H9 (cell line): Measurements from ENCODE around the gene TUFT1. TPM values are rescaled to one million over a fixed set of nuclear protein-coding genes. Genes with fewer than 3 reads are reported as not detected.

Experiments
- DNase-seq: peaks from one replicate; pipeline ENCODE4 v3.0.0-alpha.2; 2017
- H2AFZ ChIP-seq: one replicate; pipeline ENCODE4 v1.6.1; 2013; ENCODE audit warnings: mild to moderate bottlenecking, low read length, control low read depth, moderate library complexity
- H2AK5ac ChIP-seq: 2 replicates; pipeline ENCODE4 v1.6.1; 2013; ENCODE audit warnings: low read length, control low read depth, mixed read lengths; ENCODE audit not compliant: insufficient read length
- H2BK120ac ChIP-seq: one replicate; pipeline ENCODE4 v1.6.1; 2013; ENCODE audit warnings: low read depth, mild to moderate bottlenecking, low read length, control low read depth, inconsistent platforms; ENCODE audit not compliant: poor library complexity, severe bottlenecking
- H2BK12ac ChIP-seq: 2 replicates; pipeline ENCODE4 v1.6.1; 2013; ENCODE audit warnings: low read length, control low read depth, mixed read lengths, low read depth; ENCODE audit not compliant: insufficient read length
- H2BK15ac ChIP-seq: 2 replicates; pipeline ENCODE4 v1.6.1; 2013; ENCODE audit warnings: low read depth, low read length, control low read depth
- H2BK20ac ChIP-seq: one replicate; pipeline ENCODE4 v1.6.1; 2013; ENCODE audit warnings: low read depth, mild to moderate bottlenecking, low read length, control low read depth, inconsistent platforms; ENCODE audit not compliant: poor library complexity, severe bottlenecking
- H2BK5ac ChIP-seq: 2 replicates; pipeline ENCODE4 v1.6.1; 2013; ENCODE audit warnings: low read length, control low read depth, mixed read lengths; ENCODE audit not compliant: insufficient read length
- H3K14ac ChIP-seq: 2 replicates; pipeline ENCODE4 v1.6.1; 2013; ENCODE audit warnings: low read length, control low read depth; ENCODE audit not compliant: insufficient read depth
- H3K18ac ChIP-seq: 2 replicates; pipeline ENCODE4 v1.6.1; 2013; ENCODE audit warnings: low read depth, mild to moderate bottlenecking, mixed read lengths, low read length, control low read depth; ENCODE audit not compliant: insufficient read length
- H3K23ac ChIP-seq: 2 replicates; pipeline ENCODE4 v1.6.1; 2013; ENCODE audit warnings: low read length, control low read depth, mixed read lengths, low read depth; ENCODE audit not compliant: insufficient read length
- H3K23me2 ChIP-seq: 2 replicates; pipeline ENCODE4 v1.6.1; 2013; ENCODE audit warnings: low read depth, mild to moderate bottlenecking, mixed read lengths, low read length, control low read depth; ENCODE audit not compliant: insufficient read length, poor library complexity, severe bottlenecking
- H3K27ac ChIP-seq: 2 replicates; pipeline ENCODE4 v1.5.1; 2013; ENCODE audit warnings: low read length, control low read depth, mixed read lengths, low read depth; ENCODE audit not compliant: insufficient read length
- H3K27me3 ChIP-seq: 2 replicates; pipeline ENCODE4 v1.6.1; 2013; ENCODE audit warnings: low read length, control low read depth, inconsistent platforms; ENCODE audit not compliant: insufficient read depth
- H3K4ac ChIP-seq: 2 replicates; pipeline ENCODE4 v1.6.1; 2013; ENCODE audit warnings: low read depth, mild to moderate bottlenecking, control low read depth, inconsistent platforms, low read length, moderate library complexity
- H3K4me1 ChIP-seq: 2 replicates; pipeline ENCODE4 v1.6.1; 2013; ENCODE audit warnings: low read length, control low read depth, inconsistent platforms; ENCODE audit not compliant: insufficient read depth
- H3K4me2 ChIP-seq: 2 replicates; pipeline ENCODE4 v1.6.1; 2013; ENCODE audit warnings: low read length, control low read depth, mixed read lengths; ENCODE audit not compliant: insufficient read length, insufficient read depth
- H3K56ac ChIP-seq: 2 replicates; pipeline ENCODE4 v1.6.1; 2013; ENCODE audit warnings: low read depth, mild to moderate bottlenecking, mixed read lengths, low read length, control low read depth; ENCODE audit not compliant: insufficient read length
- H3K79me1 ChIP-seq: 2 replicates; pipeline ENCODE4 v1.6.1; 2013; ENCODE audit warnings: low read depth, mild to moderate bottlenecking, moderate library complexity, low read length, control low read depth, inconsistent platforms; ENCODE audit not compliant: insufficient read depth, poor library complexity, severe bottlenecking
- H3K79me2 ChIP-seq: 2 replicates; pipeline ENCODE4 v1.6.1; 2013; ENCODE audit warnings: low read length, control low read depth, inconsistent platforms; ENCODE audit not compliant: insufficient read depth
- H3K9ac ChIP-seq: 2 replicates; pipeline ENCODE4 v1.6.1; 2013; ENCODE audit warnings: low read length, control low read depth, mixed read lengths; ENCODE audit not compliant: insufficient read length; ENCODE audit errors: extremely low read depth
- H3K9me3 ChIP-seq: one replicate; pipeline ENCODE4 v1.6.1; 2013; ENCODE audit warnings: low read depth, low read length, inconsistent platforms; ENCODE audit not compliant: control insufficient read depth
- H3T11ph ChIP-seq: one replicate; pipeline ENCODE4 v1.6.1; 2013; ENCODE audit warnings: mild to moderate bottlenecking, low read length, control low read depth, inconsistent platforms
- H4K20me1 ChIP-seq: one replicate; pipeline ENCODE4 v1.6.1; 2013; ENCODE audit not compliant: control insufficient read depth, insufficient read length, insufficient read depth
- H4K5ac ChIP-seq: 2 replicates; pipeline ENCODE4 v1.6.1; 2013; ENCODE audit warnings: low read depth, mild to moderate bottlenecking, mixed read lengths, low read length, control low read depth; ENCODE audit not compliant: insufficient read length
- H4K8ac ChIP-seq: replicated peaks from 2 replicates; pipeline ENCODE4 v1.6.1; 2013; ENCODE audit warnings: low read length, control low read depth, mixed read lengths, low read depth; ENCODE audit not compliant: insufficient read length
- H4K91ac ChIP-seq: 2 replicates; pipeline ENCODE4 v1.6.1; 2013; ENCODE audit warnings: low read depth, mild to moderate bottlenecking, moderate library complexity, mixed read lengths, low read length, control low read depth; ENCODE audit not compliant: insufficient read length
- H3K27ac Mint-ChIP-seq, 3 experiments: 2 replicates in 2 of 3; 3 replicates in 1 of 3; pipeline ENCODE4 v1.8.0; 2020 to 2021; ENCODE audit warnings: mixed read lengths in 3 of 3, mild to moderate bottlenecking in 1 of 3, moderate library complexity in 1 of 3
- H3K27me3 Mint-ChIP-seq: 2 replicates; pipeline ENCODE4 v1.8.0; 2021; ENCODE audit warnings: low read depth, mild to moderate bottlenecking, moderate library complexity, mixed read lengths
- H3K36me3 Mint-ChIP-seq, 3 experiments: 2 replicates in 2 of 3; 3 replicates in 1 of 3; pipeline ENCODE4 v1.8.0; 2020 to 2021; ENCODE audit warnings: low read depth in 3 of 3, mixed read lengths in 3 of 3; ENCODE audit not compliant: insufficient read depth in 1 of 3
- H3K4me1 Mint-ChIP-seq, 2 experiments: 2 replicates each; pipeline ENCODE4 v1.8.0; 2020; ENCODE audit warnings: mixed read lengths in 2 of 2
- H3K4me3 Mint-ChIP-seq, 2 experiments: 2 replicates in 1 of 2; 3 replicates in 1 of 2; pipeline ENCODE4 v1.8.0; 2020 to 2021; ENCODE audit warnings: mild to moderate bottlenecking in 2 of 2, mixed read lengths in 2 of 2, moderate library complexity in 1 of 2
- H3K9me3 Mint-ChIP-seq, 2 experiments: 2 replicates in 1 of 2; 3 replicates in 1 of 2; pipeline ENCODE4 v1.8.0; 2020; ENCODE audit warnings: mild to moderate bottlenecking in 2 of 2, mixed read lengths in 2 of 2, moderate library complexity in 1 of 2
- WGBS: extraction: QIAGEN DNeasy Blood & Tissue Kit; methylation state at CpG from one replicate; pipeline ENCODE4 v1.1.7; 2013; ENCODE audit warnings: missing lambda C conversion rate, low lambda C conversion rate, mixed read lengths; ENCODE audit not compliant: insufficient read length; ENCODE audit errors: extremely low coverage; 5-methylcytosine and 5-hydroxymethylcytosine counted together
- total RNA-seq: library from RNA; stranded (reverse); gene quantifications from 2 replicates; pipeline ENCODE4 v1.2.1, GENCODE V29; 2021
- TF ChIP-seq, protein P1 (sequence below): fragments of 200-600 bp; sonication (generic); conservative IDR thresholded peaks from 3 replicates; pipeline ENCODE4 v1.8.0; 2021; ENCODE audit warnings: antibody characterized with exemption, mild to moderate bottlenecking

TUFT1 gene
- total RNA-seq, 1 experiment from 2014 or later, result 6.2 TPM

DNA sequence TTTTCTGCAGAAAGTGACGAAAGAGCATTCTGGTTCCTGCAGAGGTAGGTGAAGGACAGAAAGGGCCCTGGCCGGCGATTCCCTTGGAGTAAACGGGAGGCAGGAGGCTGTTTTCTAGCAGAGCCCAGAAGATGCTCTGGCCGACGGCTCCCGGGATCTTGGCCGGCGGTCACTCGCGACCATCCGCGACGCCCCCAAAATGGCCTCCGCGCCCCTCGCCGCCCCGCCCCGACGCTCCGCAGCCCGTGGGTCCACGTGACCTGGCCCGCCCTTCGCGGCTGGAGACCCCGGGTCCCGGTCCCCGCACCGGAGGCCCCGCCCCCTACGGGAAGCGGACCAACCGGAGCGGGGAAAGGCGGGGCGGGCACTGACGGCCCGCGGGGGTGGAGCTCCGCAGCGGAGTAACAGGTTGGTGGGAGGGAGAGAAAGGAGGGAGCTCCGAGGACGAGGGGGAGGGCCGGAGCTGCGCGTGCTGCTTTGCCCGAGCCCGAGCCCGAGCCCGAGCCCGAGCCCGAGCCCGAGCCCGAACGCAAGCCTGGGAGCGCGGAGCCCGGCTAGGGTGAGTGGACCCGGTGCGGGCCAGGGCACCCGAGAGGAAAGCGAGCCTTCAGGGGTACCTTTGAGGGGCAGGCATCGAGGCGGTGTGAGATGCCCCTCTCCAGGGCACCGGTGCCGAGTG lies 29.0 kb upstream of the TUFT1 start, which contains the start of gene CGN:
TSS of gene CGN (plus strand) at position 431 of the 679 bp plus-strand sequence. CDS start 7,133 bp downstream, outside the sequence.
- no peaks in the 10 kb centered on the region for H3K9me3 ChIP-seq
- H2BK120ac ChIP-seq, result no peak within 1 kb of the TSS
- peak within 1 kb of the TSS; percentile 83 for H3K18ac ChIP-seq
- no peak within 1 kb of the TSS for H2AFZ ChIP-seq
- no peak within 1 kb of the TSS for H3K56ac ChIP-seq
- no peak within 1 kb of the TSS for H4K91ac ChIP-seq
- DNase-seq, result peak; percentile 97
- H3K9ac ChIP-seq, result peak within 1 kb of the TSS; percentile 91
- H4K8ac ChIP-seq, result no peak within 1 kb of the TSS
- no peak within 1 kb of the TSS for H4K5ac ChIP-seq
- no peaks in the 10 kb centered on the region for H3K9me3 Mint-ChIP-seq
- H3K27me3 ChIP-seq, result no peaks in the 10 kb centered on the region
- H3K27ac Mint-ChIP-seq, result peak within 1 kb of the TSS; percentile 97 to 98 (median 98)
- H3K27me3 Mint-ChIP-seq, result no peaks in the 10 kb centered on the region; the same call in 1 of the 2 replicates
- no peak within 1 kb of the TSS for H3T11ph ChIP-seq
- peak within 1 kb of the TSS; percentile 79 for H3K14ac ChIP-seq
- H2BK12ac ChIP-seq, result no peak within 1 kb of the TSS
- H3K4me2 ChIP-seq, result peak within 1 kb of the TSS; percentile 87
- H4K20me1 ChIP-seq, result no peaks in the 10 kb centered on the region
- peaks cover 21% of the 10 kb centered on the region for H3K23me2 ChIP-seq
- H2BK5ac ChIP-seq, result no peak within 1 kb of the TSS
- TF ChIP-seq, protein P1, sequence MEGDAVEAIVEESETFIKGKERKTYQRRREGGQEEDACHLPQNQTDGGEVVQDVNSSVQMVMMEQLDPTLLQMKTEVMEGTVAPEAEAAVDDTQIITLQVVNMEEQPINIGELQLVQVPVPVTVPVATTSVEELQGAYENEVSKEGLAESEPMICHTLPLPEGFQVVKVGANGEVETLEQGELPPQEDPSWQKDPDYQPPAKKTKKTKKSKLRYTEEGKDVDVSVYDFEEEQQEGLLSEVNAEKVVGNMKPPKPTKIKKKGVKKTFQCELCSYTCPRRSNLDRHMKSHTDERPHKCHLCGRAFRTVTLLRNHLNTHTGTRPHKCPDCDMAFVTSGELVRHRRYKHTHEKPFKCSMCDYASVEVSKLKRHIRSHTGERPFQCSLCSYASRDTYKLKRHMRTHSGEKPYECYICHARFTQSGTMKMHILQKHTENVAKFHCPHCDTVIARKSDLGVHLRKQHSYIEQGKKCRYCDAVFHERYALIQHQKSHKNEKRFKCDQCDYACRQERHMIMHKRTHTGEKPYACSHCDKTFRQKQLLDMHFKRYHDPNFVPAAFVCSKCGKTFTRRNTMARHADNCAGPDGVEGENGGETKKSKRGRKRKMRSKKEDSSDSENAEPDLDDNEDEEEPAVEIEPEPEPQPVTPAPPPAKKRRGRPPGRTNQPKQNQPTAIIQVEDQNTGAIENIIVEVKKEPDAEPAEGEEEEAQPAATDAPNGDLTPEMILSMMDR, result no peak
- no peak within 1 kb of the TSS for H2BK15ac ChIP-seq
- peak within 1 kb of the TSS; percentile 82 for H3K27ac ChIP-seq
- no peaks in the 10 kb centered on the region for H3K79me1 ChIP-seq
- no peaks in the 10 kb centered on the region; a peak in 3 of 7 replicates for H3K36me3 Mint-ChIP-seq
- peak within 1 kb of the TSS; percentile 89 to 91 for H3K4me3 Mint-ChIP-seq
- peaks cover 15% of the 10 kb centered on the region; the same call in 1 of the 2 replicates for H3K4me1 ChIP-seq
- H3K79me2 ChIP-seq, result no peaks in the 10 kb centered on the region
- H3K4me1 Mint-ChIP-seq, result peaks cover 43 to 46% of the 10 kb centered on the region in 2 experiments
- no peak within 1 kb of the TSS for H3K4ac ChIP-seq
- H2BK20ac ChIP-seq, result no peak within 1 kb of the TSS
- no peak within 1 kb of the TSS for H3K23ac ChIP-seq
- no peak within 1 kb of the TSS for H2AK5ac ChIP-seq
- no CpG with 5 or more reads among the region's 68 CpGs for WGBS
